ENCODE results near the gene MAP1LC3B2. TPM values are rescaled to one million over a fixed set of nuclear protein-coding genes. Genes with fewer than 3 reads are reported as not detected.

Gene MAP1LC3B2
- total and polyA plus RNA-seq, 2 of the 8 experiments (the other 6 are each of a cell fraction or from before 2014, with no cell fraction given) = 0.39 to 1.5 TPM

GRCh38 chr12:116517431-116518045 lies 41.6 kb upstream of the MAP1LC3B2 start (continued):
- TF ChIP-seq KDM4A (IDR thresholded peaks at IDR 0.05; ENCODE audit: low read depth, low read length, severe bottlenecking) = no peak
- 0 out of 4 replicates have a peak, but pooled peaks have one; percentile 20 to 40 for TF ChIP-seq SIN3A (conservative IDR thresholded peaks at IDR 0.05 in 1 of 2, IDR thresholded peaks at IDR 0.05 in 1 of 2; ENCODE audit: low read depth in 1 of 2, low read length in 2 of 2)
- no peak for TF ChIP-seq BCL11A (IDR thresholded peaks at IDR 0.05; ENCODE audit: low read depth in 2 of 2, low read length in 2 of 2)
- peak; percentile 39 to 68; a peak in 2 of 4 replicates for TF ChIP-seq HDAC2 (IDR thresholded peaks at IDR 0.05; ENCODE audit: borderline replicate concordance in 1 of 2, low read depth in 2 of 2, low read length in 2 of 2)
- TF ChIP-seq GABPA (IDR thresholded peaks at IDR 0.05; ENCODE audit: borderline replicate concordance, insufficient read depth, low read length) = no peak
- TF ChIP-seq RBBP5 (IDR thresholded peaks at IDR 0.05; ENCODE audit: borderline replicate concordance, low read depth, low read length) = no peak
- TF ChIP-seq USF2 (IDR thresholded peaks at IDR 0.05; ENCODE audit: low read length) = no peak
- peak; percentile 52; the same call in 1 of the 2 replicates for TF ChIP-seq MAFK (IDR thresholded peaks at IDR 0.05; ENCODE audit: low read depth, low read length)
- TF ChIP-seq BACH1 (IDR thresholded peaks at IDR 0.05; ENCODE audit: low read length) = peak; percentile 53; the same call in 1 of the 2 replicates
- TF ChIP-seq KDM1A (IDR thresholded peaks at IDR 0.05; ENCODE audit: borderline replicate concordance, low read length) = peak; percentile 77; the same call in 1 of the 2 replicates

All from H1 (cell line).